H1 (cell line): ENCODE results near the gene CEACAM7. TPM values are rescaled to one million over a fixed set of nuclear protein-coding genes. Genes with fewer than 3 reads are reported as not detected.

Experiments used
- CTCF ChIA-PET: fragments of 300-600 bp; sonication (Branson Sonifier 250); formaldehyde crosslinking; loops from one replicate; lab custom pipeline; 2021; ENCODE audit not compliant: partially characterized antibody; lab: Charles Lee
- POLR2A ChIA-PET: fragments of 300-600 bp; sonication (Branson Sonifier 250); formaldehyde crosslinking; loops from one replicate; lab custom pipeline; 2021; ENCODE audit warnings: inconsistent platforms; ENCODE audit not compliant: partially characterized antibody; lab: Charles Lee
- DNase-seq, 2 experiments: peaks; one replicate each; pipeline versions ENCODE4 v3.0.0 to v3.0.0-alpha.2; 2010 to 2022; ENCODE audit warnings: low spot score in 2 of 2, low read depth in 1 of 2, mixed read lengths in 1 of 2
- FAIRE-seq: peaks from 2 replicates; lab custom pipeline; 2011; peaks lifted over from hg19 to GRCh38; lab: Jason Lieb, UNC
- H2AFZ ChIP-seq: 2 replicates; pipeline ENCODE4 v1.8.1; 2012; ENCODE audit warnings: low read length, inconsistent platforms
- H2AK5ac ChIP-seq: 2 replicates; pipeline ENCODE4 v1.6.1; 2013; ENCODE audit warnings: low read depth, low read length
- H2BK120ac ChIP-seq: replicated peaks from 2 replicates; pipeline ENCODE3; 2013; ENCODE audit warnings: low read depth, low read length, inconsistent platforms
- H2BK12ac ChIP-seq: 2 replicates; pipeline ENCODE4 v1.6.1; 2013; ENCODE audit warnings: low read depth, low read length
- H2BK15ac ChIP-seq: 2 replicates; pipeline ENCODE4 v1.6.1; 2013; ENCODE audit warnings: low read length
- H2BK20ac ChIP-seq: 2 replicates; pipeline ENCODE4 v1.6.1; 2013; ENCODE audit warnings: low read length
- H2BK5ac ChIP-seq: 2 replicates; pipeline ENCODE4 v1.6.1; 2013; ENCODE audit warnings: low read depth, low read length
- H3K14ac ChIP-seq: 2 replicates; pipeline ENCODE4 v1.6.1; 2013; ENCODE audit warnings: inconsistent platforms; ENCODE audit not compliant: insufficient read length
- H3K18ac ChIP-seq: 2 replicates; pipeline ENCODE4 v1.6.1; 2013; ENCODE audit warnings: low read length; ENCODE audit errors: extremely low read depth
- H3K23ac ChIP-seq: 2 replicates; pipeline ENCODE4 v1.6.1; 2013; ENCODE audit warnings: inconsistent platforms; ENCODE audit not compliant: insufficient read length
- H3K23me2 ChIP-seq: 2 replicates; pipeline ENCODE4 v1.6.1; 2013; ENCODE audit warnings: low read depth, low read length
- H3K27ac ChIP-seq: 2 replicates; pipeline ENCODE4 v1.6.1; 2011; ENCODE audit warnings: low read depth, low read length, inconsistent platforms
- H3K27me3 ChIP-seq, 4 experiments: replicated peaks in 1 of 4; 1 replicate in 1 of 4; 2 replicates in 3 of 4; pipeline versions ENCODE4 v1.6.1 to v1.8.1; 2011 to 2013; ENCODE audit warnings: low read length in 3 of 4, mild to moderate bottlenecking in 3 of 4, inconsistent platforms in 2 of 4, mixed read lengths in 2 of 4, moderate library complexity in 1 of 4; ENCODE audit not compliant: control insufficient read depth in 3 of 4, insufficient read depth in 3 of 4; ENCODE audit errors: extremely low read depth in 1 of 4
- H3K36me3 ChIP-seq, 4 experiments: 2 replicates each; pipeline versions ENCODE4 v1.6.1 to v1.8.1; 2011 to 2013; ENCODE audit warnings: mild to moderate bottlenecking in 4 of 4, low read length in 3 of 4, moderate library complexity in 2 of 4, control low read depth in 1 of 4, inconsistent platforms in 1 of 4; ENCODE audit not compliant: insufficient read depth in 4 of 4, control insufficient read depth in 2 of 4
- H3K4ac ChIP-seq: replicated peaks from 2 replicates; pipeline ENCODE3; 2013; ENCODE audit warnings: low read length, low read depth, mixed read lengths, inconsistent platforms; ENCODE audit not compliant: insufficient read length
- H3K4me1 ChIP-seq, 4 experiments: replicated peaks in 1 of 4; 1 replicate in 1 of 4; 2 replicates in 3 of 4; pipeline versions ENCODE4 v1.6.1 to v1.8.1; 2011 to 2013; ENCODE audit warnings: low read length in 3 of 4, inconsistent platforms in 2 of 4, mixed read lengths in 1 of 4; ENCODE audit not compliant: insufficient read depth in 4 of 4, control insufficient read depth in 3 of 4
- H3K4me2 ChIP-seq, 2 experiments: 2 replicates each; pipeline versions ENCODE4 v1.6.1 to v1.8.1; 2011 to 2013; ENCODE audit warnings: low read depth in 2 of 2, low read length in 2 of 2, control low read depth in 1 of 2, inconsistent platforms in 1 of 2, mild to moderate bottlenecking in 1 of 2; ENCODE audit not compliant: insufficient read depth in 1 of 2
- H3K4me3 ChIP-seq, 4 experiments: fragments of 200-600, 300-600 bp in 1 of 4; sonication (generic), shearing (Covaris generic), sonication (Bioruptor Twin) in 1 of 4; 2 replicates each; pipeline versions ENCODE4 v1.5.1 to v1.8.1; 2011 to 2016; ENCODE audit warnings: low read length in 4 of 4, low read depth in 3 of 4, control low read depth in 2 of 4, inconsistent platforms in 2 of 4, mild to moderate bottlenecking in 2 of 4, mixed read lengths in 1 of 4, moderate library complexity in 1 of 4; ENCODE audit not compliant: insufficient read depth in 2 of 4; ENCODE audit errors: extremely low read depth in 1 of 4
- H3K56ac ChIP-seq: replicated peaks from 2 replicates; pipeline ENCODE3; 2013; ENCODE audit warnings: low read depth, mild to moderate bottlenecking, mixed read lengths, low read length, inconsistent platforms; ENCODE audit not compliant: insufficient read length
- H3K79me1 ChIP-seq: 2 replicates; pipeline ENCODE4 v1.6.1; 2013; ENCODE audit warnings: low read depth, low read length, control low read depth
- H3K79me2 ChIP-seq, 2 experiments: 2 replicates each; pipeline versions ENCODE4 v1.6.1 to v1.8.1; 2012 to 2013; ENCODE audit warnings: low read length in 2 of 2, mild to moderate bottlenecking in 2 of 2, inconsistent platforms in 1 of 2; ENCODE audit not compliant: insufficient read depth in 2 of 2, control insufficient read depth in 1 of 2
- H3K9ac ChIP-seq, 4 experiments: replicated peaks in 1 of 4; 1 replicate in 1 of 4; 2 replicates in 3 of 4; pipeline versions ENCODE4 v1.6.1 to v1.8.1; 2011 to 2013; ENCODE audit warnings: low read depth in 3 of 4, low read length in 3 of 4, control low read depth in 2 of 4, mild to moderate bottlenecking in 2 of 4, moderate library complexity in 2 of 4, inconsistent platforms in 1 of 4; ENCODE audit errors: extremely low read depth in 1 of 4
- H3K9me3 ChIP-seq, 2 experiments: 2 replicates each; pipeline versions ENCODE4 v1.6.1 to v1.8.1; 2012 to 2013; ENCODE audit warnings: mild to moderate bottlenecking in 2 of 2, moderate library complexity in 2 of 2, control low read depth in 1 of 2, inconsistent platforms in 1 of 2, low read depth in 1 of 2, low read length in 1 of 2, mixed read lengths in 1 of 2; ENCODE audit not compliant: insufficient read depth in 2 of 2
- H4K20me1 ChIP-seq, 2 experiments: replicated peaks in 1 of 2; 2 replicates each; pipeline versions ENCODE3 to v1.8.1; 2011 to 2013; ENCODE audit warnings: inconsistent platforms in 2 of 2, low read length in 2 of 2, mild to moderate bottlenecking in 1 of 2; ENCODE audit not compliant: insufficient read depth in 2 of 2, control insufficient read depth in 1 of 2
- H4K5ac ChIP-seq: 2 replicates; pipeline ENCODE4 v1.6.1; 2013; ENCODE audit warnings: low read length, low read depth, mixed read lengths, inconsistent platforms; ENCODE audit not compliant: insufficient read length
- H4K8ac ChIP-seq: 2 replicates; pipeline ENCODE4 v1.8.0; 2013; ENCODE audit warnings: mild to moderate bottlenecking, moderate library complexity, low read length, inconsistent platforms; ENCODE audit not compliant: insufficient read depth; ENCODE audit errors: extremely low read depth
- H4K91ac ChIP-seq: replicated peaks from 2 replicates; pipeline ENCODE3; 2013; ENCODE audit warnings: low read length, mixed read lengths, inconsistent platforms; ENCODE audit not compliant: insufficient read length
- CTBP2 ChIP-seq: IDR thresholded peaks from 2 replicates; pipeline ENCODE4 v1.7.0; 2011; ENCODE audit warnings: borderline replicate concordance, mild to moderate bottlenecking, moderate library complexity, mixed read lengths, low read length; ENCODE audit not compliant: insufficient read depth, insufficient read length
- JUN ChIP-seq: IDR thresholded peaks from 2 replicates; pipeline ENCODE4 v1.6.1; 2011; ENCODE audit warnings: low read depth, mild to moderate bottlenecking, improper control_type of control experiment, low read length
- WGBS, 2 experiments: shearing (Covaris generic) in 1 of 2; methylation state at CpG; one replicate each; pipeline versions ENCODE4 v1.1.6 to v1.1.7; 2013 to 2015; ENCODE audit warnings: low lambda C conversion rate in 2 of 2, mixed read lengths in 2 of 2, inconsistent platforms in 1 of 2, low coverage in 1 of 2, missing lambda C conversion rate in 1 of 2; ENCODE audit not compliant: insufficient replicate concordance in 2 of 2, insufficient coverage in 1 of 2, insufficient read length in 1 of 2; ENCODE audit errors: extremely low coverage in 1 of 2, missing lambda C conversion rate in 1 of 2; 5-methylcytosine and 5-hydroxymethylcytosine counted together
- polyA plus RNA-seq, 7 experiments: library from polyadenylated mRNA; depleted of rRNA in 3 of 7; stranded (reverse) in 5 of 7; unstranded in 2 of 7; fragments of >200 nt in 5 of 7; fragments of 200-250 nt in 2 of 7; gene quantifications; 1 replicate in 5 of 7; 2 replicates in 1 of 7; 4 replicates in 1 of 7; pipeline versions ENCODE4 v1.2.1 to v1.2.3, GENCODE V29; 2011 to 2013; ENCODE audit warnings: missing spikeins in 2 of 7, mixed read lengths in 2 of 7
- total RNA-seq: library from RNA; stranded (reverse); fragmentation: NEBNext Ultra II Directional; extraction: Animal tissue kit (Norgen Biotek cat#: 25700); gene quantifications from 2 replicates; pipeline ENCODE4 v1.2.1, GENCODE V29; 2021

The CEACAM7 gene
- total and polyA plus RNA-seq, 2 of the 8 experiments (the other 6 are each of a cell fraction or from before 2014, with no cell fraction given), result not detected

- no peak overlapping the region for H2BK120ac ChIP-seq
- H2BK20ac ChIP-seq, result no peak overlapping the region
- H3K27me3 ChIP-seq, result no peaks in the 10 kb centered on the region
- H3K4me3 ChIP-seq, result no peak overlapping the region
- H2AK5ac ChIP-seq, result no peak overlapping the region
- H2BK12ac ChIP-seq, result no peak overlapping the region
- no peak overlapping the region for H4K8ac ChIP-seq
- H3K9ac ChIP-seq, result no peak overlapping the region
- H3K23me2 ChIP-seq, result no peaks in the 10 kb centered on the region
- CTCF ChIA-PET, result interaction anchor here (0.9 to 4.7 kb wide), 3 partner anchors 12 to 101 kb away, joined by 3 to 34 read pairs (median 4); no protein-coding TSS in a partner anchor
- H3K23ac ChIP-seq, result no peak overlapping the region
- no peak overlapping the region for H3K14ac ChIP-seq
- no peak overlapping the region for H2BK15ac ChIP-seq
- 64% methylated on average over 5 of the region's 5 CpGs; no CpG with 5 or more reads in 1 of the 2 experiments for WGBS, 2 experiments
- no peak overlapping the region for H2BK5ac ChIP-seq
- no peak overlapping the region for H4K91ac ChIP-seq
- H3K9me3 ChIP-seq, result peaks cover 59 to 76% of the 10 kb centered on the region in 2 experiments
- no peaks in the 10 kb centered on the region for H3K79me2 ChIP-seq
- H3K79me1 ChIP-seq, result no peaks in the 10 kb centered on the region
- H4K5ac ChIP-seq, result no peak overlapping the region
- H2AFZ ChIP-seq, result no peak overlapping the region
- H3K18ac ChIP-seq, result no peak overlapping the region
- POLR2A ChIA-PET, result no interaction called here
- no peaks in the 10 kb centered on the region for H3K36me3 ChIP-seq
- H3K56ac ChIP-seq, result no peak overlapping the region
- no peak overlapping the region for H3K4me2 ChIP-seq
- H4K20me1 ChIP-seq, result no peaks in the 10 kb centered on the region
- H3K27ac ChIP-seq, result no peak overlapping the region
- FAIRE-seq (no peak), DNase-seq (no peak)
- no peaks in the 10 kb centered on the region for H3K4me1 ChIP-seq
- H3K4ac ChIP-seq, result no peak overlapping the region
- TF ChIP-seq CTBP2 (no peak), JUN (no peak)
These were observed 35.8 kb downstream of the CEACAM7 start for GRCh38 chr19:41652250-41652649.
